Neural cell (in vitro differentiated cells): ENCODE data around the gene APBB2.
A peak's percentile ranks its signal among the peaks of the same experiment; 100 is the strongest.

Source experiments
- EZH2 ChIP-seq: fragments of 200-600, 300-800 bp; shearing (Covaris generic), sonication (generic); IDR thresholded peaks from 2 replicates; pipeline ENCODE4 v1.6.1; 2014; ENCODE audit warnings: antibody characterized with exemption, low read length, borderline replicate concordance, mild to moderate bottlenecking; ENCODE audit not compliant: insufficient read depth, poor library complexity, severe bottlenecking
- MXI1 ChIP-seq: fragments of 450-650 bp; conservative IDR thresholded peaks from 2 replicates; pipeline ENCODE4 v1.6.1; 2014; ENCODE audit warnings: antibody characterized with exemption, mild to moderate bottlenecking; ENCODE audit not compliant: poor library complexity, severe bottlenecking
- RAD21 ChIP-seq: fragments of 450-650 bp; conservative IDR thresholded peaks from 2 replicates; pipeline ENCODE4 v1.6.1; 2014; ENCODE audit warnings: antibody characterized with exemption, mild to moderate bottlenecking, moderate library complexity
- REST ChIP-seq: IDR thresholded peaks from 2 replicates; pipeline ENCODE4 v1.6.1; 2012; ENCODE audit warnings: borderline replicate concordance
- SMC3 ChIP-seq: fragments of 450-650 bp; conservative IDR thresholded peaks from 2 replicates; pipeline ENCODE4 v1.6.1; 2014; ENCODE audit warnings: antibody characterized with exemption, mild to moderate bottlenecking, moderate library complexity; ENCODE audit not compliant: poor library complexity
- TAF1 ChIP-seq: IDR thresholded peaks from 2 replicates; pipeline ENCODE4 v1.6.1; 2012; ENCODE audit warnings: low read depth
- TF ChIP-seq, protein P1 (sequence below): fragments of 450-650 bp; IDR thresholded peaks from 2 replicates; pipeline ENCODE4 v1.5.1; 2014; ENCODE audit warnings: antibody characterized with exemption, mild to moderate bottlenecking, moderate library complexity; ENCODE audit not compliant: poor library complexity, severe bottlenecking

DNA sequence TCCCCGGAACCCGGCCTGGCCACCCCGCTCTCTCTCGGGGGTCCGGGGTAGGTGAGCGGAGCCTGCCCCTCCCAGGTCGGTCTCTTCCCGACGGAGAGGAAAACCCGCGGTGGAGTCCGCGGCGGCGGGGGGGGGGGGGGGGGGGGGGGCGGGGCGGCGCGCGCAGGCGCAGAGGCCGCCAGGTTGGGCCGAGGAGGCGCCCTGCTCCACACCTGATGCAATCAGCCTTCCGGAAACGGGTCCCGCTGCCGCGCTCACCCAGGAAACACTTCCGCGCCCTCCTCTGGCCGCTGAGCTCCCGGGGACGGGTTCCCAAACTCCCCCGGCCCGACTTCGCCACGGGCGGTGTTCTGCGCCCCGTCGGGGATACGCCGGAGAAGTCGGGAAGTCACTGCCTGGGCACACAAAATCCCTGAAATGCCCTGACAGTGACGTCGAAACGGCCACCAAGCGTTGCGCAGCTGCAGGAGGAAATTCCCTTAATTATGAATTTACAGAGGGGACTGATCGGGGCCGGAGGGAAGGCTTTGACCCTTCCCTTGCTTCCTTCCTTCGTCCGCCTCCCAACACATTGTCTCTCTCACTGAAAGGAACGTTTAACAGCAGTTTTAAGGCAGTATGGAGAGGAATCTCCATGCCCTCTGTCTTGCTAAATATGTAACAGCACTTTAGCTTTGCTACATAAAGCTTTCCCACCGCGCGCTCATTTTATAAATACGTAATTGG is 2.1 kb upstream of the APBB2 start:
- TF ChIP-seq SMC3 (peak; percentile 71), EZH2 (no peak), REST (peak; percentile 85), RAD21 (peak; percentile 58), TAF1 (peak; percentile 74), MXI1 (no peak)
- TF ChIP-seq, protein P1, sequence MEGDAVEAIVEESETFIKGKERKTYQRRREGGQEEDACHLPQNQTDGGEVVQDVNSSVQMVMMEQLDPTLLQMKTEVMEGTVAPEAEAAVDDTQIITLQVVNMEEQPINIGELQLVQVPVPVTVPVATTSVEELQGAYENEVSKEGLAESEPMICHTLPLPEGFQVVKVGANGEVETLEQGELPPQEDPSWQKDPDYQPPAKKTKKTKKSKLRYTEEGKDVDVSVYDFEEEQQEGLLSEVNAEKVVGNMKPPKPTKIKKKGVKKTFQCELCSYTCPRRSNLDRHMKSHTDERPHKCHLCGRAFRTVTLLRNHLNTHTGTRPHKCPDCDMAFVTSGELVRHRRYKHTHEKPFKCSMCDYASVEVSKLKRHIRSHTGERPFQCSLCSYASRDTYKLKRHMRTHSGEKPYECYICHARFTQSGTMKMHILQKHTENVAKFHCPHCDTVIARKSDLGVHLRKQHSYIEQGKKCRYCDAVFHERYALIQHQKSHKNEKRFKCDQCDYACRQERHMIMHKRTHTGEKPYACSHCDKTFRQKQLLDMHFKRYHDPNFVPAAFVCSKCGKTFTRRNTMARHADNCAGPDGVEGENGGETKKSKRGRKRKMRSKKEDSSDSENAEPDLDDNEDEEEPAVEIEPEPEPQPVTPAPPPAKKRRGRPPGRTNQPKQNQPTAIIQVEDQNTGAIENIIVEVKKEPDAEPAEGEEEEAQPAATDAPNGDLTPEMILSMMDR: peak; percentile 70
